Measurements from ENCODE around the gene PAX9.

The PAX9 gene

DNA sequence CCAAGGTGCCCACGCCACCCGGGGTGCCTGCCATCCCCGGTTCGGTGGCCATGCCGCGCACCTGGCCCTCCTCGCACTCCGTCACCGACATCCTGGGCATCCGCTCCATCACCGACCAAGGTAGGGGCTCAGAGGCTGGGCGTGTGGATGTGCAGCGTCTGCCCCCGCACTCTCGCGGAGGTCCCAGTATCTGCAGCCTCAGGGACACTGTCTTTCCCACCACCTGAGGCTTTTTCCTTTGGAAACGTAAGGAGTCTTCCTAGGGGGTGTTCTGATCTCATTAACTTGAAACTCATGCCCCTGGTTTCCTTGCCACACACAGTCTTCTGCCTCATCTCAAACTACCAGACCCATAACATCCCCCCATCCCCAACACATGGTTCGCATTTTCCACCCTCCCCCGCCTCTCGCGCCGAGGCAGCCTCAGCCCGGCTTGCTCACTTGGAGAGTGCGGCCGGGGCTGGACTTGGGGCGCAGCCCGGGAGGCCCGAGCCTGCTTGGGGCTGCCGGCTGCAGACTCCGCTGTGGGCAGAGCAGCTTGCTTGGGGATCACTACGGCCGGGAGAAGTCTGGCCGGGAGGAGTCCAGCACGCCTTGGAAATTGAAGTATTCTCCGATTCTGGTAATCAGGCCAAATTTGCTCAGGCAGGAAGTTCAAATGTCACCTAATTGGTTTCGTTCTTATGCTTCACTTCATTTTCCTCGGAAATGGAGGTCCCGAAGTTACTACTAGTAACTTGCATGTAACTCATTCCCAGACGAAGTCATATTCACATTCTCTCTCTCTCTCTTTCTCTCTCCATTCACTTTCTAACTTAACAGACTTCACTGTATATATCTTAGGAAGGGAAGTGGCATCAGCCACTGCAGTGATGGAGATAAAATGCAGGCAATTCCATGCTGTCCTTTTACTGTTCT, 2.0 kb downstream of the PAX9 start:
- peaks cover 3% of the 10 kb centered on the region for H3K79me1 ChIP-seq (ENCODE audit: low read depth, low read length)
- peak overlapping the region in 1 of 2 donors; percentile 43 for H3K4me3 ChIP-seq (ENCODE audit: low read length in 2 of 2)
- no peak overlapping the region for H4K91ac ChIP-seq (ENCODE audit: low read depth, low read length, poor library complexity)
- peaks cover 17 to 22% of the 10 kb centered on the region in 2 donors for H3K4me1 ChIP-seq (ENCODE audit: control insufficient read depth in 2 of 2, insufficient read depth in 1 of 2, low read depth in 1 of 2, low read length in 2 of 2)
- no peak for DNase-seq (ENCODE audit: low spot score)
- peak overlapping the region; percentile 35 for H3K18ac ChIP-seq (ENCODE audit: low read length)
- H2AK5ac ChIP-seq (ENCODE audit: low read depth, low read length), result peak overlapping the region; percentile 2
- no peak overlapping the region for H2BK12ac ChIP-seq (ENCODE audit: low read length)
- WGBS, 2 donors (ENCODE audit: extremely low coverage in 2 of 2, insufficient read length in 2 of 2, insufficient replicate concordance in 1 of 2), result no CpG with 5 or more reads among the region's 39 CpGs
- H2BK120ac ChIP-seq (ENCODE audit: low read depth, low read length), result peak overlapping the region; percentile 18
- peak overlapping the region; percentile 2 for H2BK15ac ChIP-seq (ENCODE audit: low read length)
- H2AFZ ChIP-seq (ENCODE audit: low read length), result peak overlapping the region; percentile 93
- H3K36me3 ChIP-seq (replicated peaks in 1 of 2; ENCODE audit: control insufficient read depth in 2 of 2, insufficient read depth in 2 of 2, low read length in 2 of 2), result no peaks in the 10 kb centered on the region
- H3K4ac ChIP-seq (ENCODE audit: low read length), result no peak overlapping the region
- peaks cover 59 to 99% (median 83%) of the 10 kb centered on the region in 3 experiments for H3K27me3 ChIP-seq (ENCODE audit: control insufficient read depth in 3 of 3, insufficient read depth in 3 of 3, low read depth in 1 of 3, low read length in 3 of 3)
- H3K9ac ChIP-seq (ENCODE audit: low read depth, low read length, poor library complexity), result peak overlapping the region; percentile 78
- H3K4me2 ChIP-seq (ENCODE audit: insufficient read depth, low read length, poor library complexity, severe bottlenecking), result no peak overlapping the region
- peaks cover 0 to 2% of the 10 kb centered on the region in 2 donors for H3K9me3 ChIP-seq (replicated peaks in 1 of 2; ENCODE audit: control insufficient read depth in 2 of 2, insufficient read depth in 1 of 2, low read depth in 1 of 2, low read length in 2 of 2)
- H3K14ac ChIP-seq (ENCODE audit: low read length), result no peak overlapping the region
- H4K8ac ChIP-seq (ENCODE audit: low read depth, low read length), result no peak overlapping the region
- no peak overlapping the region for H2BK5ac ChIP-seq (ENCODE audit: low read length)
- H3K23ac ChIP-seq (ENCODE audit: low read depth, low read length, poor library complexity), result peak overlapping the region; percentile 46
- H3K27ac ChIP-seq (replicated peaks; ENCODE audit: low read length), result no peak overlapping the region

DNA sequence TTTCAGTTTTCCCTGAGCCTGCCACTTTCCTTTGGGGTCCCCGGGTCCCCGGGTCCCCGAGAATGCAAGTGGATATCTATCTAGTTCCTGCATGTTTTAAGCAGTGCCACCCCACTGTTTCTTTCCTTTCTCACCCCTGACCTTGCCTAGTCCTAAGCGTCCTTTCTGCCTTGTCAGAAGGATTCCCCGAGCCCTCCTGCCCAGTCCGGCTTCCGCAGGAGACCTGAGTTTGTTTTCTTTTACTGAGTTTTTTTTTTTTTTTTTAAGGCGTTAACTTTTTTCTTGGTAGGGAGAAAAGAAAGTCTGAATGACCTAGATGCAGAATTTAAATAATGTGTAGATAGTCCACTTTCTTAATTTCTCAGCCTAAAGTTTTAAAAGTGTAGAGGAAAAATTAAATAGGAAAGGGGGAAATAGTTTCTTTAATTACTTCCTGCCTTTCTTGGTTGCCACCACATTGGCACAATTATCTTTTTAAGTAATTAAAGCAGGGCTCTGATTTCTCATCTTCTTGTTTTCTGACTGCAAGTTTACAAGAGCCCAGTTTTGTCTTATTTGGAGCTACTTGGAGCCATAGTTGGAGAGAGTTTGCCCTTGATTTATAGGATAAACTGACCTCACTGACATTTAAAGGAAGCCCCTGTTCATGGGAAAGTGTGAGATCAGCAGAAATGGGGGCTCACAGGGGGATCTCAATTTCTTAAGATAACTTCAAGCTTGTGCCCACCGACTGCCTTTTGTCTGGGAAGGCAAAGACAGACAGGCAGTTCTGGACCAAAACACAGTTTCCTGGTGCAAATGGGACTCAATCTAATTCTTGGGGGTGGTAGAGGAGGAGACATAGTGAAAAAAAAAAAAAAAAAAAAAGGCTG, 2.9 kb downstream of the PAX9 start:
- no CpG with 5 or more reads among the region's 9 CpGs for WGBS, 2 donors (ENCODE audit: extremely low coverage in 2 of 2, insufficient read length in 2 of 2, insufficient replicate concordance in 1 of 2)

DNA sequence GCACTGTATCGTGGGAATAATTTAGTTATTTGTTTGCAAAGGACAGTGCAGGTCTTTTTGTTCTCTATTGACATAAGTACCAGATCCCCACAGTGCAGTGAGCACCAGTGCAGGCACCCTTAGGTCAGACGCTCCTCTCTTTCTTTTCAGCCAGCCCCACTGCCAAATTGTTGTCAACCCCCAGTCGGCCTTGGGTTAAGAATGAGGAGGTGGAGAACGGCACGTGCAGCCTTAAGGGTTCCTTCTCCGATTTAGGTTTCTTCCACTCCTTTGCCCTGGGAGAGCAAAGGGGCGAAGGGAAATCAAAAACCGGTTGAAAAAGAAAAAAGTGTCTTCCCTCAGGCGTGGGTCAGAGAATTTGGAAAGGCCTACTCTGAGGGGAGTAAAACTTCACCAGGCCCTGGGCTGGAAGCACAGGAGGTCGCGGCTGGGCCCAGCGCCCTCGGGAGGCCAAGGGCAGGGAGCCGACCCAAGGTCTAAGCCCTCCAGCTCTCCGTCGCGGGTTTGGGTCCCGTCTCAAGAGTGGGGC, 4.3 kb downstream of the PAX9 start:
- Histone ChIP-seq H3K4me3 (ENCODE audit: low read length in 2 of 2) (no peak overlapping the region), H3K79me1 (ENCODE audit: low read depth, low read length) (peaks cover 3% of the 10 kb centered on the region), H2BK120ac (ENCODE audit: low read depth, low read length) (no peak overlapping the region), H3K27ac (replicated peaks; ENCODE audit: low read length) (no peak overlapping the region), H3K9ac (ENCODE audit: low read depth, low read length, poor library complexity) (no peak overlapping the region), H3K4ac (ENCODE audit: low read length) (no peak overlapping the region), H3K4me2 (ENCODE audit: insufficient read depth, low read length, poor library complexity, severe bottlenecking) (peak overlapping the region; percentile 46), H2BK5ac (ENCODE audit: low read length) (no peak overlapping the region), H4K8ac (ENCODE audit: low read depth, low read length) (no peak overlapping the region), H2AFZ (ENCODE audit: low read length) (peak overlapping the region; percentile 89), H4K91ac (ENCODE audit: low read depth, low read length, poor library complexity) (no peak overlapping the region), H2BK15ac (ENCODE audit: low read length) (no peak overlapping the region), H3K18ac (ENCODE audit: low read length) (no peak overlapping the region), H3K4me1 (ENCODE audit: control insufficient read depth in 2 of 2, insufficient read depth in 1 of 2, low read depth in 1 of 2, low read length in 2 of 2) (peaks cover 17 to 22% of the 10 kb centered on the region in 2 donors), H3K23ac (ENCODE audit: low read depth, low read length, poor library complexity) (peak overlapping the region; percentile 25), H3K27me3 (ENCODE audit: control insufficient read depth in 3 of 3, insufficient read depth in 3 of 3, low read depth in 1 of 3, low read length in 3 of 3) (peaks cover 42 to 99% (median 61%) of the 10 kb centered on the region in 3 experiments), H3K9me3 (replicated peaks in 1 of 2; ENCODE audit: control insufficient read depth in 2 of 2, insufficient read depth in 1 of 2, low read depth in 1 of 2, low read length in 2 of 2) (no peaks in the 10 kb centered on the region), H3K14ac (ENCODE audit: low read length) (no peak overlapping the region), H2BK12ac (ENCODE audit: low read length) (no peak overlapping the region), H3K36me3 (replicated peaks in 1 of 2; ENCODE audit: control insufficient read depth in 2 of 2, insufficient read depth in 2 of 2, low read length in 2 of 2) (no peaks in the 10 kb centered on the region), H2AK5ac (ENCODE audit: low read depth, low read length) (no peak overlapping the region)
- WGBS, 2 donors (ENCODE audit: extremely low coverage in 2 of 2, insufficient read length in 2 of 2, insufficient replicate concordance in 1 of 2), result no CpG with 5 or more reads among the region's 18 CpGs
- no peak for DNase-seq (ENCODE audit: low spot score)

More for the DNA sequence above, 2.9 kb downstream of the PAX9 start:
- H3K4me3 ChIP-seq (ENCODE audit: low read length in 2 of 2), result no peak overlapping the region
- no peak for DNase-seq (ENCODE audit: low spot score)
- H3K79me1 ChIP-seq (ENCODE audit: low read depth, low read length), result peaks cover 3% of the 10 kb centered on the region
- H3K27ac ChIP-seq (replicated peaks; ENCODE audit: low read length), result no peak overlapping the region
- no peak overlapping the region for H4K91ac ChIP-seq (ENCODE audit: low read depth, low read length, poor library complexity)
- no peak overlapping the region for H3K14ac ChIP-seq (ENCODE audit: low read length)
- H2BK12ac ChIP-seq (ENCODE audit: low read length), result no peak overlapping the region
- H3K18ac ChIP-seq (ENCODE audit: low read length), result no peak overlapping the region
- no peak overlapping the region for H2AFZ ChIP-seq (ENCODE audit: low read length)
- H3K27me3 ChIP-seq (ENCODE audit: control insufficient read depth in 3 of 3, insufficient read depth in 3 of 3, low read depth in 1 of 3, low read length in 3 of 3), result peaks cover 50 to 99% (median 74%) of the 10 kb centered on the region in 3 experiments
- H3K4me2 ChIP-seq (ENCODE audit: insufficient read depth, low read length, poor library complexity, severe bottlenecking), result no peak overlapping the region
- peaks cover 0 to under 1% of the 10 kb centered on the region in 2 donors for H3K9me3 ChIP-seq (replicated peaks in 1 of 2; ENCODE audit: control insufficient read depth in 2 of 2, insufficient read depth in 1 of 2, low read depth in 1 of 2, low read length in 2 of 2)
- H3K23ac ChIP-seq (ENCODE audit: low read depth, low read length, poor library complexity), result no peak overlapping the region
- no peak overlapping the region for H2BK5ac ChIP-seq (ENCODE audit: low read length)
- no peak overlapping the region for H2BK120ac ChIP-seq (ENCODE audit: low read depth, low read length)
- H3K4ac ChIP-seq (ENCODE audit: low read length), result no peak overlapping the region
- peaks cover 17 to 22% of the 10 kb centered on the region in 2 donors for H3K4me1 ChIP-seq (ENCODE audit: control insufficient read depth in 2 of 2, insufficient read depth in 1 of 2, low read depth in 1 of 2, low read length in 2 of 2)
- H3K36me3 ChIP-seq (replicated peaks in 1 of 2; ENCODE audit: control insufficient read depth in 2 of 2, insufficient read depth in 2 of 2, low read length in 2 of 2), result no peaks in the 10 kb centered on the region
- H2BK15ac ChIP-seq (ENCODE audit: low read length), result no peak overlapping the region
- H4K8ac ChIP-seq (ENCODE audit: low read depth, low read length), result no peak overlapping the region
- no peak overlapping the region for H3K9ac ChIP-seq (ENCODE audit: low read depth, low read length, poor library complexity)
- no peak overlapping the region for H2AK5ac ChIP-seq (ENCODE audit: low read depth, low read length)
